IPS-20b (cell line): ENCODE measurements around the gene FGF10.

Source experiments
- H3K27ac ChIP-seq: one replicate; pipeline ENCODE4 v1.5.1; 2013; ENCODE audit warnings: low read length
- H3K27me3 ChIP-seq: 2 replicates; pipeline ENCODE4 v1.6.1; 2013; ENCODE audit warnings: mild to moderate bottlenecking, low read length, inconsistent platforms; ENCODE audit not compliant: insufficient read depth
- H3K36me3 ChIP-seq: 2 replicates; pipeline ENCODE4 v1.6.1; 2013; ENCODE audit warnings: low read depth, mild to moderate bottlenecking, inconsistent platforms, low read length, moderate library complexity; ENCODE audit not compliant: insufficient read depth
- H3K4me1 ChIP-seq: 2 replicates; pipeline ENCODE4 v1.6.1; 2013; ENCODE audit warnings: mild to moderate bottlenecking, control low read depth, inconsistent platforms, low read length, moderate library complexity; ENCODE audit not compliant: insufficient read depth
- H3K4me3 ChIP-seq: 2 replicates; pipeline ENCODE4 v1.5.1; 2013; ENCODE audit warnings: mild to moderate bottlenecking, low read length, inconsistent platforms
- H3K9ac ChIP-seq: 2 replicates; pipeline ENCODE4 v1.6.1; 2013; ENCODE audit warnings: low read depth, mild to moderate bottlenecking, inconsistent platforms, low read length, moderate library complexity
- H3K9me3 ChIP-seq: 2 replicates; pipeline ENCODE4 v1.6.1; 2013; ENCODE audit warnings: mild to moderate bottlenecking, low read depth, low read length, inconsistent platforms; ENCODE audit not compliant: insufficient read depth

The FGF10 gene

GRCh38 chr5:44345871-44346270, 43.3 kb downstream of the FGF10 start:
- Histone ChIP-seq H3K9ac (no peak overlapping the region), H3K36me3 (no peaks in the 10 kb centered on the region), H3K27ac (no peak overlapping the region), H3K4me1 (no peaks in the 10 kb centered on the region), H3K27me3 (no peaks in the 10 kb centered on the region), H3K4me3 (no peak overlapping the region), H3K9me3 (no peaks in the 10 kb centered on the region)

GRCh38 chr5:44336708-44337107, 52.5 kb downstream of the FGF10 start:
- Histone ChIP-seq H3K9ac (no peak overlapping the region), H3K27me3 (no peaks in the 10 kb centered on the region), H3K36me3 (no peaks in the 10 kb centered on the region), H3K27ac (no peak overlapping the region), H3K4me3 (no peak overlapping the region), H3K9me3 (no peaks in the 10 kb centered on the region), H3K4me1 (no peaks in the 10 kb centered on the region)

DNA sequence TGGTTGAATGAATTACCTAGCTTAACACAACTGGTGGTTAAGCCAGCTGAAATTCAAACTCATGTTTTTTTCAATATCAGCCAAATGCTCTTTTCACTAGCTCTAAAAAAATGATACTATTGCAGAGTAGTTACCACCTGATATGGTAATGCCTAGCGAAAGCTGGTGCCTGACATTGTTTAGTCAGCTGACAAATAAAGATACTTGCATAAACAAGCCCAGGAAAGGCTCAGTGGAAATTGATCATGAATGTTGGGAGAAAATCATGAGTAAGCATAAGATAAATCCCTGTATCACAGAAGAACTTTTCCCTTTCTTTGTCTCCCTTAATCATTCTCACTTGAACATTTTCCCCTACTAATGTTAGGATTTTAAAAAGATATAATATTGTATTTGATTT, 54.6 kb downstream of the FGF10 start:
- H3K27ac ChIP-seq, result no peak overlapping the region
- no peaks in the 10 kb centered on the region for H3K4me1 ChIP-seq

DNA sequence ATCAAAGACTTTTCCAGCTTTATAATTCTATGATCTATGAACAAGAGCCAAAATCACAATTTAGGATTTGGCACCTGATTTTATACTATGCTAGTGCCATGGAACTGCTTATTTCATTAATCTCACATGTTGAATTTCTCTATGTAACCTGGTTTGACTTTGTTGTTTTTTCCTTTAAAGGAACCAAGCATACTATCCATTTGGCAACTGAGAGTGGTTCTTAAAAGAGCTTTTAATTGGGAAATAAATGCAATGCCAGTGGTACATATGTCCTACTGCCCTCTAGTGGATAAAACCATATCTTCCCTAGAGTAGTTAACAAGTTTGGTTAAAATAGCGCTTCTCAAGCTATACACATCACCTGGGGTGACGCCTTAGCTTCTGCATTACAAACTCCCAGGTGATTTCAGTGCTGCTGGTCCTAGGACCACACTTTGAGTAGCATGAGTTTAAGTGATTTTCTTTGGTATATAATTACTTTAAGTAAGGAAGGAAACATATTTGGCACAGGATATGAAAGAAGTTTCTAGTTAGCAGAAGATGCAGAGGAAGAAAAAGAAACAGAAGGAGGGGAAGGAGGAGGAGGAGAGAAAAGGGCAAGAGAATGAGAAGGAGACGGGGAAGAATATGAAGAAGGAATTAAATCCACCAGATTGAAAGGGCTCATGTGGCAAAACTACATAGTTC, 56.8 kb downstream of the FGF10 start:
- H3K4me3 ChIP-seq, result no peak overlapping the region
- H3K36me3 ChIP-seq, result no peaks in the 10 kb centered on the region
- no peaks in the 10 kb centered on the region for H3K27me3 ChIP-seq
- H3K4me1 ChIP-seq, result no peaks in the 10 kb centered on the region
- H3K9me3 ChIP-seq, result no peaks in the 10 kb centered on the region
- H3K9ac ChIP-seq, result no peak overlapping the region
- no peak overlapping the region for H3K27ac ChIP-seq

More for the DNA sequence above, 54.6 kb downstream of the FGF10 start:
- no peaks in the 10 kb centered on the region for H3K36me3 ChIP-seq
- H3K27me3 ChIP-seq, result no peaks in the 10 kb centered on the region
- no peaks in the 10 kb centered on the region for H3K9me3 ChIP-seq
- no peak overlapping the region for H3K9ac ChIP-seq
- H3K4me3 ChIP-seq, result no peak overlapping the region

- H3K9me3 ChIP-seq, result no peaks in the 10 kb centered on the region
- no peaks in the 10 kb centered on the region for H3K27me3 ChIP-seq
- H3K4me1 ChIP-seq, result no peaks in the 10 kb centered on the region
- no peak overlapping the region for H3K27ac ChIP-seq
- H3K9ac ChIP-seq, result no peak overlapping the region
- H3K4me3 ChIP-seq, result no peak overlapping the region
- no peaks in the 10 kb centered on the region for H3K36me3 ChIP-seq
Observed at GRCh38 chr5:44331471-44332050, 57.7 kb downstream of the FGF10 start.

DNA sequence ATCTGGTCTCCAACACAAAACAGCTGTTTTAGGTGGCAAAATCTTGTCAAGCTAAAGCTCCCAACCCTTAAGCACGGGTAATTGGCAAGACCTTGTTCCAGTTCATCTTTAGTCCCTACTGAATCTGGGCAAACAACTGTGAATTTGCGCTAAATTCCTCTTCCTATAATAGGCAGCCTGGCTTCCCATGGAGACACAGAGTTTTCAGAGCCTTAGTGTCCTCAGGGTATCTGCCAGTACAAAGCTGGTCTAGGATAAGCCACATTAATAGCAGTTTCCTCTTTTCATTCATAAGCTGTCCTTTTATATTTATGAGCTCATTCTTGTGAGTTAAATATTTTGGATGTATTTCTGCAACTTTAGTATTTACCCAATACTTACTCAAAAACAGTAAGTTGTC, 59.5 kb downstream of the FGF10 start:
- H3K4me1 ChIP-seq, result no peaks in the 10 kb centered on the region
- H3K9me3 ChIP-seq, result no peaks in the 10 kb centered on the region
- H3K4me3 ChIP-seq, result no peak overlapping the region
- no peak overlapping the region for H3K27ac ChIP-seq
- no peaks in the 10 kb centered on the region for H3K36me3 ChIP-seq
- H3K27me3 ChIP-seq, result no peaks in the 10 kb centered on the region
- H3K9ac ChIP-seq, result no peak overlapping the region

DNA sequence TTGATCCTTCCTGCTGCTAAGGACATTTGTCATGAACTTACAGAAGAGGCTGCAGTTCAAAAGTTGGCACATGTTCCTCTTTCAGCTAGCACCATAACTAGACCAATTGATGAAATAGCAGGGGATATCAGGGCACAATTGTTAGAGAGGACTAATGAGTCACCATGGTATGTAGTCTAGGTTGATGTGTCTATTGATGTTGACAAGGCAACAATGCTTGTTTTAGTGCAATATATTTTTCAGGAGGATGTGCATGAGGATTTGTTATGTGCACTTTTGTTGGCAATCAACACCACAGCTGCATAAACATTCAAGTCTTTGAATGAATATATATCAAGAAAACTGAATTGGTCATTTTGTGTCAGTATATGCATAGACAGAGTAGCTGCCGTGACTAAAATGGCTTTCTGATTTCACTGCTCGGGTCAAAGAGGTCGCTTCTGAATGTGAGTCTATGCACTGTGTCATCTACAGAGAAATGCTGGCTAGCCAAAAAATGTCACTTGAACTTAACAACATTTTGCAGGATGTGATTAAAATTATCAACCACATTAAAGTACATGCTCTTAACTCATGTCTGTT, 68.0 kb downstream of the FGF10 start:
- no peak overlapping the region for H3K27ac ChIP-seq
- no peak overlapping the region for H3K4me3 ChIP-seq
- H3K36me3 ChIP-seq, result no peaks in the 10 kb centered on the region
- H3K9ac ChIP-seq, result no peak overlapping the region
- no peaks in the 10 kb centered on the region for H3K4me1 ChIP-seq
- H3K9me3 ChIP-seq, result peaks cover 8% of the 10 kb centered on the region; the same call in 1 of the 2 replicates
- no peaks in the 10 kb centered on the region for H3K27me3 ChIP-seq

DNA sequence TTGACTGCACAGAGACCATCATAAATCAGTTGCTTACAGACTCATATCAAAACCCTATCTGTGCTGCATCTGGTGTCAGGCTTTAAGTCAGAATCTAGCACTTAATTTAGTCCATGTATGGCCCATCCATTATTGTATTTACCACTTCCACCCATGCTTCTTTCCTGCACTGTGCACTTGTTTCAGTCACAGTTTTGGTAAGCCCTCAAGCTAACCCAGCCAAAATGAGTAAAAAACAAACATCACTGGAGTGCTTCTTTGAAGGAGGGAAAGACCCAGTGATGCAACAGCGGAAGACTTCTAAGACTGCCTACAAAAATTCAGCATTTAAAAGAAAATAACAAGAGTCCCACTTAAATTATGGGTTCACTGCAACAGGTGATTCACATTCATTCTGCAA, 69.0 kb downstream of the FGF10 start:
- Histone ChIP-seq H3K4me1 (peaks cover 3% of the 10 kb centered on the region; the same call in 1 of the 2 replicates), H3K9ac (no peak overlapping the region), H3K27me3 (no peaks in the 10 kb centered on the region), H3K9me3 (peaks cover 8% of the 10 kb centered on the region; the same call in 1 of the 2 replicates), H3K36me3 (no peaks in the 10 kb centered on the region), H3K27ac (no peak overlapping the region), H3K4me3 (no peak overlapping the region)

DNA sequence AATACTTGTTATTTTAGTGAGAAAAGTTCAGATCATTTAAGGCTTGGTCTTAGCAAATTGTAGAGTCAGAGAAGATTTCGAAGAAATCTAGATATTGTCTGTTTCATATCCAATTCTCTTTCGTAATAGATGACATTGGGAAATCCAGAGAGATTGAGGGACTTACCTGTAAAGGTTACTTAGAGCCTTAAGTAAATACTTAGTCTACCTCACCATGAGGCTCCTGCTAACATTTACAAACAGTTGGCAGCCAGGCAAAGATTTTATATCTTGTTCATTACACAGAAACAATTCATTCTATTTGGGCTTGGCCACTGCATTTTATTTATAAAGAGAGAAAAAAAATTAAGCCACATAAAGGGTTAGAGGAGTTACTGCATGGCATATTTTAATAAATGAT, 70.3 kb downstream of the FGF10 start:
- Histone ChIP-seq H3K9ac (no peak overlapping the region), H3K4me1 (peaks cover 3% of the 10 kb centered on the region; the same call in 1 of the 2 replicates), H3K4me3 (no peak overlapping the region), H3K27ac (no peak overlapping the region), H3K36me3 (no peaks in the 10 kb centered on the region), H3K27me3 (no peaks in the 10 kb centered on the region), H3K9me3 (peaks cover 8% of the 10 kb centered on the region; the same call in 1 of the 2 replicates)

DNA sequence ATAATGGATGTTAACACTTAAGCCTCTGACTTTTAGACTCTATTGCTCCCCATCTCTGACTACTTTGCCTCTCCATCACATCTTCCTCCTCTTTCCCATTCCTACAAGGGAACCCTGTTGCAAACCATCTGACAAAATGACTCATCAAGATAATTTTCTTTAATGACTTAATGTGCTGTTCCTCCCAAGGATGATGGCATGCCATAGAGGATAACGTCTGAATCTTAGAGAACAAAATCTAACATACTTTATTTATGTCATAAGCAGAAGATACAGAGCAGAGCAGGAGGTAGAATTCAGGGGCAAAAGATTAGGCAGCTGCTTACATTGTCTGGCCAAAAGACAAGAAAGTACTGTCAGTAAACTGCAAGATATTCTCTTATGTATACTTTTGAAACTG, 76.8 kb downstream of the FGF10 start:
- no peak overlapping the region for H3K4me3 ChIP-seq
- H3K9me3 ChIP-seq, result no peaks in the 10 kb centered on the region
- no peak overlapping the region for H3K9ac ChIP-seq
- no peaks in the 10 kb centered on the region for H3K27me3 ChIP-seq
- H3K4me1 ChIP-seq, result peaks cover 3% of the 10 kb centered on the region; the same call in 1 of the 2 replicates
- no peak overlapping the region for H3K27ac ChIP-seq
- no peaks in the 10 kb centered on the region for H3K36me3 ChIP-seq

GRCh38 chr5:44300551-44300950, 88.7 kb downstream of the FGF10 start:
- H3K9ac ChIP-seq, result no peak overlapping the region
- H3K4me3 ChIP-seq, result no peak overlapping the region
- no peaks in the 10 kb centered on the region for H3K9me3 ChIP-seq
- no peak overlapping the region for H3K27ac ChIP-seq
- no peaks in the 10 kb centered on the region for H3K36me3 ChIP-seq
- H3K27me3 ChIP-seq, result no peaks in the 10 kb centered on the region
- no peaks in the 10 kb centered on the region for H3K4me1 ChIP-seq

DNA sequence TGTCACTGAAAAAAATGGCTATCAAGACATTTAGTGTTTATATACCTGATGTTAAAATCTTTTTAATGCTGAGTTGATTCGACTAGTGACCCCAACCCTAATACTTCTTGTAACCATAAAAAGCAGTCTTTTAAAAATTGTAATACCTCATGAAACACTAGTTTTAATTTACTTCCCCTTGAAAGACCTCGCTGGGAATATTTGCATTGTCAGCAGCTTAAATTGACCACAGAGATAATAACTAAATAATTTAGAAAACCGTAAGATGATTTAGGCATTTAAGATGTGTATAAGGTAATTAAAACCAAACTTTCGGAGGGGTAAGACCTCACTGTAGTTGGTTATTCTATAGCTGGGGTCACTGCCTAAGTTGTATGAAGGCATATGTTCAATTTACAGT, 89.8 kb downstream of the FGF10 start:
- Histone ChIP-seq H3K27me3 (no peaks in the 10 kb centered on the region), H3K36me3 (no peaks in the 10 kb centered on the region), H3K4me1 (no peaks in the 10 kb centered on the region), H3K9me3 (no peaks in the 10 kb centered on the region), H3K4me3 (no peak overlapping the region), H3K27ac (no peak overlapping the region), H3K9ac (no peak overlapping the region)
